ENCODE measurements around the gene VSTM5.

DNA sequence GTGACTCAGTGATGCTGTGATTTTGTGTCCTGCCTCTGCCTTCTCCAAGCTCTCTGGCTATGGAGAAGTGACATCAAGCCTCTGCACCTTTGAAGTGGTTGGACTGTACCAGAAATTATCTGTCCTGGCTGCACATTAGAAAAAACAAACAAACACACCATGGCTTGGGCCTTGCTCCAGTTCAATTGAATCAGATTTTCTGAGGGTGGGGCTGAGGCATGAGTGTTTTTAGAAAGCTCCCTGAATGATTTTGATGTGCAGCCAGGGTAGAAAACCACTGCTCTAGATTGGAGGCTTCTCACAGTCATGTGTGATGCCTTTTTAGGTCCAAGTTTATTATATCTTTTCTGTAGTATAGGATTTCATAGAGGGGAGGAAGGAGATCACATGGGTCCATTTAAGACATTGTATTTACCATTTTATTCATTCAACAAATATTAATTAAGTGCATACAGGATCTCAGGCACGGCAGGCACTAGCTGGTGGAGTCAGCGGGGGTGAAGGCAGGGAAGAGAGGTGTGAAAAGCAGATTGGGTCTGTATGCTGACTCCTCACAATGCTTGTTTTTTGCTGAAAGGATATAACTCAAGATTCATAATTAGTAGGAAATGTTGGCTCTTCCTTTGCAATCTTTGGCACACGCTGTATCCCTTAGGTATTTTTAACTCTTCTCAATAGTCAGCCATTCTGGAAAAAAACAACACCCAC is 7.1 kb upstream of the VSTM5 start:
- TF ChIP-seq, protein P1, sequence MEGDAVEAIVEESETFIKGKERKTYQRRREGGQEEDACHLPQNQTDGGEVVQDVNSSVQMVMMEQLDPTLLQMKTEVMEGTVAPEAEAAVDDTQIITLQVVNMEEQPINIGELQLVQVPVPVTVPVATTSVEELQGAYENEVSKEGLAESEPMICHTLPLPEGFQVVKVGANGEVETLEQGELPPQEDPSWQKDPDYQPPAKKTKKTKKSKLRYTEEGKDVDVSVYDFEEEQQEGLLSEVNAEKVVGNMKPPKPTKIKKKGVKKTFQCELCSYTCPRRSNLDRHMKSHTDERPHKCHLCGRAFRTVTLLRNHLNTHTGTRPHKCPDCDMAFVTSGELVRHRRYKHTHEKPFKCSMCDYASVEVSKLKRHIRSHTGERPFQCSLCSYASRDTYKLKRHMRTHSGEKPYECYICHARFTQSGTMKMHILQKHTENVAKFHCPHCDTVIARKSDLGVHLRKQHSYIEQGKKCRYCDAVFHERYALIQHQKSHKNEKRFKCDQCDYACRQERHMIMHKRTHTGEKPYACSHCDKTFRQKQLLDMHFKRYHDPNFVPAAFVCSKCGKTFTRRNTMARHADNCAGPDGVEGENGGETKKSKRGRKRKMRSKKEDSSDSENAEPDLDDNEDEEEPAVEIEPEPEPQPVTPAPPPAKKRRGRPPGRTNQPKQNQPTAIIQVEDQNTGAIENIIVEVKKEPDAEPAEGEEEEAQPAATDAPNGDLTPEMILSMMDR (IDR thresholded peaks at IDR 0.05; ENCODE audit: poor library complexity): no peak
- no peak for TF ChIP-seq EZH2 (IDR thresholded peaks at IDR 0.05; ENCODE audit: borderline replicate concordance)
- no peak for TF ChIP-seq EZH2phosphoT487 (IDR thresholded peaks at IDR 0.05; ENCODE audit: low read depth, severe bottlenecking, unreplicated experiment)

All from hepatocyte (in vitro differentiated cells).